Aorta (tissue), 5 donors: ENCODE results near the gene SHROOM3. TPM values are rescaled to one million over a fixed set of nuclear protein-coding genes. Genes with fewer than 3 reads are reported as not detected.
A peak's percentile ranks its signal among the peaks of the same experiment; 100 is the strongest.

Experiments
- ATAC-seq: fragments of 200-7000 bp; cut with Tn5 transposase; one replicate; pipeline ENCODE4 v1.9.1; 2022; ENCODE audit warnings: moderate library complexity; ENCODE audit not compliant: low FRiP score
- DNase-seq, 2 donors: peaks; one replicate each; pipeline ENCODE4 v3.0.0-alpha.2; 2020
- H3K27ac ChIP-seq, 2 donors: one replicate each; pipeline ENCODE4 v1.5.1; 2013; ENCODE audit warnings: low read length in 2 of 2, mild to moderate bottlenecking in 2 of 2, moderate library complexity in 2 of 2, control low read depth in 1 of 2, inconsistent platforms in 1 of 2, low read depth in 1 of 2
- H3K27me3 ChIP-seq, 2 donors: one replicate each; pipeline ENCODE4 v1.6.1; 2013; ENCODE audit warnings: control low read depth in 1 of 2, low read length in 1 of 2, mild to moderate bottlenecking in 1 of 2, moderate library complexity in 1 of 2; ENCODE audit not compliant: insufficient read depth in 2 of 2, control insufficient read depth in 1 of 2
- H3K36me3 ChIP-seq, 2 donors: one replicate each; pipeline ENCODE4 v1.6.1; 2013; ENCODE audit warnings: control low read depth in 1 of 2, low read length in 1 of 2, mild to moderate bottlenecking in 1 of 2; ENCODE audit not compliant: insufficient read depth in 2 of 2, control insufficient read depth in 1 of 2
- H3K4me1 ChIP-seq, 2 donors: one replicate each; pipeline ENCODE4 v1.6.1; 2013; ENCODE audit warnings: low read length in 2 of 2, control low read depth in 1 of 2, mild to moderate bottlenecking in 1 of 2, moderate library complexity in 1 of 2; ENCODE audit not compliant: insufficient read depth in 2 of 2, control insufficient read depth in 1 of 2
- H3K4me3 ChIP-seq, 2 donors: one replicate each; pipeline ENCODE4 v1.5.1; 2013; ENCODE audit warnings: low read length in 2 of 2, control low read depth in 1 of 2, mild to moderate bottlenecking in 1 of 2
- H3K9me3 ChIP-seq: one replicate; pipeline ENCODE4 v1.6.1; 2013; ENCODE audit warnings: mild to moderate bottlenecking, low read length; ENCODE audit not compliant: control insufficient read depth
- WGBS, 2 donors: extraction: QIAGEN DNeasy Blood & Tissue Kit; methylation state at CpG; one replicate each; pipeline ENCODE4 v1.1.7; 2013; 5-methylcytosine and 5-hydroxymethylcytosine counted together
- intact Hi-C, 2 donors: fragments of 100-400 bp; cut with DNase I; formaldehyde crosslinking; loops; one replicate each; pipeline versions ENCODE4 v1.14.2 to v1.15.0; 2022
- microRNA-seq, 2 donors: library from miRNA; unstranded; fragments of <30 nt; microRNA quantifications; one replicate each; pipeline ENCODE4 v1.2.0, GENCODE V29; 2020
- polyA plus RNA-seq, 2 donors: library from polyadenylated mRNA; stranded (reverse); fragments of 200-250 nt; gene quantifications; one replicate each; pipeline ENCODE4 v1.2.3, GENCODE V29; 2013
- total RNA-seq, 2 donors: library from RNA; stranded (reverse); fragmentation: NEBNext Ultra II Directional; extraction: Animal tissue kit (Norgen Biotek cat#: 25700); gene quantifications; one replicate each; pipeline ENCODE4 v1.2.1, GENCODE V29; 2021
- donor health status: healthy with polysubstance abuse.
- donor health status: Bipolar disorder and iron deficiency.
- donor health status: DM: no; HTN: no; CAD: no.
- donor health status: DM: no; HTN: no; CAD: no.
- donor health status: DM: yes; HTN: yes; CAD: no.

SHROOM3 gene
- total and polyA plus RNA-seq, 4 donors: 14.1 to 173 (median 32.8) TPM

DNA sequence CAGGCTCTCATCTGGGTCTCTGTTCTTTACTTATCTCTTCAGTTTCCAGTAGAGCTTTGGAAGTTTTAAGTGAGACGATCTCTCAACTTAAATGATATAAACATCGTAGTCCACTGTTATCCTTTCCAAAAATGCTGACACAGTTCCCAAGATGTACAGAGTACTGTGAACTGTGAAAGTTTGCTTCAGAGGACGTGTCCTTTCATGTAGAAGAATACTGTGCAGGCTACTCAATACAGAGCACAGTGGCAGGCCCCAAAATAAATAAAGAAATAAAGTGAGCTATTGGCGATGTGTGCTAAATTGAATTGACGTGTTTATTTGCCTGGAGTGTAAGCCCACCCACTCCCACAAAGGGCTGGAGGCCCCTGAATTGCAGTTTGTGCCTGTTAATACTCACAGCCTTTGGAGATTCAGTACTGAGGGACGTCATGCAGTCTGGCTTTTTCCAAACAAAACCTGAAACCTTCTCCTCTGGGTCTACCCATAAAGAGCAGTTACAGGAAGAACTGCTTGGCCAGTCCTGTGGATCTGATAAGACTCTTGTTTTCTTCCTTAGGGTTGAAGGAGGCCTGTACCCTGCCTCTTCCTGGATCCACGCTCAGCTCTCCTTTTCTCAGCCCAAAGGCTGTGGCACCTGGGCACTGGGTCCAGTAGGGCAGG is 396.8 kb downstream of the SHROOM3 start:
- peak overlapping the region; percentile 67 to 68 for H3K27ac ChIP-seq
- no peaks in the 10 kb centered on the region for H3K36me3 ChIP-seq
- no peak overlapping the region for H3K4me3 ChIP-seq
- DNase-seq (no peak), ATAC-seq (peak; percentile 55)
- 20 to 27% methylated on average over 7 of the region's 7 CpGs for whole genome bisulfite sequencing, 2 donors
- H3K9me3 ChIP-seq: no peaks in the 10 kb centered on the region
- intact Hi-C loops: loop anchor here in 1 of 2 donors (2.0 to 10.0 kb wide), 2 partner anchors 113 to 525 kb away; partner anchors contain the start of genes SEPTIN11 and STBD1
- H3K4me1 ChIP-seq: peaks cover 0 to 8% of the 10 kb centered on the region in 2 donors
- H3K27me3 ChIP-seq: no peaks in the 10 kb centered on the region

Small RNAs within 50 kb of the gene (microRNA-seq; reads per million reads assigned to microRNA genes)
- gene MIR4450 (0 reads per million in 2 donors), gene MIR548AH (0.99 to 1.8 reads per million in 2 donors)

Other genes starting within 250 kb of the SHROOM3 start
- gene SCARB2, start 221.4 kb upstream of the SHROOM3 start, total RNA-seq: 100 to 1,000 TPM; 138 to 154 TPM
- gene SCARB2, start 221.4 kb upstream of the SHROOM3 start, polyA plus RNA-seq: 10 to 100 TPM; 44.3 to 73.6 TPM
- gene FAM47E, start 183.5 kb upstream of the SHROOM3 start, total RNA-seq: 1 to 10 TPM; 1.8 to 2.4 TPM
- 1 to 10 TPM; 1.2 to 1.9 TPM for gene FAM47E, start 183.5 kb upstream of the SHROOM3 start, polyA plus RNA-seq
- gene STBD1, start 128.5 kb upstream of the SHROOM3 start, total RNA-seq: 10 to 100 TPM; 11.6 to 16.8 TPM
- gene STBD1, start 128.5 kb upstream of the SHROOM3 start, polyA plus RNA-seq: 10 to 100 TPM in 1 of 2 donors, 1 to 10 TPM in 1; 7.4 to 11.9 TPM
- 1 to 10 TPM; 1.6 to 1.9 TPM for gene CCDC158, start 14.1 kb upstream of the SHROOM3 start, total RNA-seq
- gene CCDC158, start 14.1 kb upstream of the SHROOM3 start, polyA plus RNA-seq: 1 to 10 TPM in 1 of 2 donors, under 1 TPM in 1; 0.63 to 1.2 TPM